Ramos (cell line): ENCODE data around the gene ABCB1.

Experiments used
- in situ Hi-C: fragments of 300-500 bp; cut with MboI; formaldehyde crosslinking; loops from one replicate; pipeline ENCODE4 v1.14.3; 2022; ENCODE audit warnings: low sequenced_read_pairs; ENCODE audit not compliant: unreplicated experiment

The ABCB1 gene

DNA sequence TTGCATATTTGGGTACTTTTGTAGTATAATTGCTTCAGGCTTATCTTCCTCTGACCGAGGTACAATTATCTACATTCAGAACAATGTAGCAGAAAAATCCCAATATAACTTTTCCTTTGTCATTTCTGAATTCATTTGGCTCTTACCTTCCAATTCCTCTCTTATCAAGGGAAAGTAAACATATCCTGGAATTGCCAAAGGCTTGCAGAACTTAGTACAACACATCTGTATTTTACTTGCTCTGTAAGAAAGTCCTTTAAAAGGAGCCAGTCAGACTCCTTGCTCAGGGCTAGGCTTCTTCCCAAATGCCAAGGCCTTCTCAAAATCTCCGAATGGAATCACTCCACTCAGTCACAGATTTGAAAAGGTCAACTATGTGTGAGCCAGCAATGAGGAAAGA lies 81.9 kb downstream of the ABCB1 start:
- in situ Hi-C loops, result no loop called here

DNA sequence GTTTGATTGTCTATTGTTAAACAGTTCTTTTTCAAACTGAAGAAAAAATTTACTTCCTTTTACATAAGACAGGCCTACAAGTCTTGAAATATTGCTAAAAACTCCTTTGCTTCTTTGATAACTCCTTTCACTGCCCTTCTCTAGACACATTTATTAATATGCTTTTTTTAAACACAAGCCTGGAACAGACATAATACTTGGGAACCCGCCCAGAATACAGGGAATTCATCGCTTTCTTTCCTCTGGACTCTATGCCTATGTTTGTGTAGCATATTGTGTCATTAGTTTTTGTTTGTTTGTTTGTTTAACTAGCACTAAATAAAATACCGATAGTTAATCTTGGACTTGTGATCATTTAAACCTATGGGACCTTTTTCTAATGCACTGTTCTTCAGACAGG lies 82.8 kb downstream of the ABCB1 start:
- in situ Hi-C loops, result no loop called here

DNA sequence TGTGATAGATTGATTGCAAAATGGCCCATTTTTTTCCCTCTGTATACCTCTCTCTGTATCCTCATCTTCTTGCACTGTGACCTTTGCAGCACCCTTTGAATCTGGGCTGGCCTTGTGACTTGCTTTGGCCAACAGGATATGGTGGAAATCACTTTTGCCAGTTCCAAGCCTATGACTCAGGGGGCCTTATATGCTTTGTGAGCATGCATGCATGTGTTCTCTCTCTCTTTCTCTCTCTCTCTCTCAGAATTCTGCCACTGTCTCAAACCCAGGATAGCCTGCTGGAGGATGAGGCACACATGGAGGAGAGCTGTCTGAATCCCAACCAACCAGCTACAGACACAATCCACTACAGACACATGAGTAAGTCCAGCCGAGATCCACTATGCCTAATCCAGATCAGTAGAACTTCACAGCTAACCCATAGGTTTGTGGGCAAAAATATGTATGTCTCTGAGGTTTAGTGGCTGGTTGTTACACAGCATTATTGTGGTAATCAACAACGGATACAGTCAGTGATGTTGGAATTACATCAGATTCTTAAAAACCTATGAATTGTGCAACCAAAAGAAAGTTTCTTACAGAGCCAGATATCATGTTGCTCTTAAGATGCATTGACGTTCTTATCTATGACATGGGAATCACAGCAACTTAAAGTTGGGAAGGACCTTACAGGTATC lies 83.4 kb downstream of the ABCB1 start:
- in situ Hi-C loops, result no loop called here

DNA sequence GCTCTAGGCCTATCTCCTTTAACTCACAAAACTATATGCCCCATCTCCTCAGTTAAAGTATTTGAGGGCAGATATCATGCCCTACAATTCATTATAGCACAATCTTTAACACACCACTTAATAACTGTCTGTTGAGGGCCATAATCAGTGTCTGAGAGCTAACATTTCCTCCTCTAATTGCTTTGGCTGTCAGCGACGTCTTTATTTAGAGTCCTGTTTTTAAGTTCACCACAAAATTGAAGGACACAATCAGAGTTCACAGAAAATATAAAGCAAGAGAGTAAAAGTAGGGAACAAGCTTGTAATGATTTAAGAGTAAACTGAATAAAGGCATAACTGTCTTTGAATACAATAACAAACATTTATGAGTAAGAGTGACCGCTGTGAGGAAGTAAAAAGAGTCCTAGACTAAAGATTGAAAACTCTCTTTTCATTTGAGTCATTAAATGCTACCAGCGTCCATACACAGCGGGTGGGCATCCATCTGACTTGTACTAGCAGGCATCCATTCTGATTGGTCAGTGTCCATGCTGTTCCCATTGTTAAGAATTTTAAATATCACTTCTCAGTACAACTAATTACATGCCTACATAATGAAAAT lies 86.8 kb downstream of the ABCB1 start:
- in situ Hi-C loops, result no loop called here

DNA sequence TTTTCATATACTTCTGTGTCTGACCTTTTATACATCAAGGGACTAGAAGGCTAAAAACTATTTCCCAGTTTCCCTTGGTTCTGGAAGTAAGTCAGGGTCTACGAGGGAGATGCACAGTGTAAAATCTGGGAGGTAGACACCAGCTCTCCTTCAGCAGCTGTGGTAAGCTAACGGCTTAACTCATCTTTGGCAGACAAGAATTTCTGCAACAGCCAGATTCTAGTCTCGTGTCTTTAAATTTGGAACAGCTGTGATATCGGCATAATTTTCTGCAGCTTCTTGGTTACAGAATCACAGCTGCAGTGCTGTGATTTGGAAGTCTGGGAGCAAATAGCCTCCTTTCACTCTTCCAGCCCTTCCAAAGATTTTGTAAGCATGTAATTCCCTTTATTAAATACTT lies 87.8 kb downstream of the ABCB1 start:
- in situ Hi-C loops, result no loop called here

DNA sequence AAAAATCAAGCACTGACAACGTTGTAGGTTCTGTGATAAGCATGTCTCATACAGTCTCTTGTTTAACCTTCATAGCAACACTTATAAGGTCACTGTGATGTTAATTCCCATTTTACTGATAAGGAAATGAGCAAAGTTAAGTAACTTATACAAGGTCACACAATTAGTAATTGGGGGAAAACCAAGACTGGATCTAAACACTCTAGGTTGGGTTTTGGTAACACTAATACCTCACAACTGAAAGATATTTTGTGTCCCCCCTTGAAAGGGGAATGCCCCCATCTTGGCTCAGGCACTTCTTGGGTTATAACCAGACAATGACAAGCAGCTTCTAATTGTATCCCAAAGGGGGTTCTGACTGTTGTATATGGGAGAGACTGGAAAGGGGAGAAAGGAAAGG lies 89.2 kb downstream of the ABCB1 start:
- in situ Hi-C loops, result no loop called here

DNA sequence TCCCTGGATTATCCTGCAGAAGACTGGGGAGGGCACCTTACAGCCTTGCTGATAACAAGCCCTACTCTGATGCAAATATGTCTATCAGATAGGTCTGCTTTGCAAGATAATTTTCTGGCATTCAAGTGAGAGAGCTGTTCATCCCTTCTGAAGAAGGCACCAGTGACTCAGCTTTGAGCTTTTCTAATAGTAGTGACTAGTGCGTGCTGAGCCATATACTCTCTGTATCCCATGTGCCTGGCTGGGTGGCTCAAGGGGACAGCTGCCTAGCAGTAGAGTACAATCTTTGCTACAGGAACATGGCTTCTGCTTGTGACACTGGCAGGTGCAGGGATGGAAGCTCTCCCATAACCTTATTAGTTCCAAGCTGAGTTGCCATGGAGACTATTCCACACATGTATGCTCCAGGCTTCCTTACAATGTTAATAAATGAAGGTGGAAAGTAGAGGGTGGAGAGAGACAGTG lies 90.2 kb downstream of the ABCB1 start:
- in situ Hi-C loops, result no loop called here

DNA sequence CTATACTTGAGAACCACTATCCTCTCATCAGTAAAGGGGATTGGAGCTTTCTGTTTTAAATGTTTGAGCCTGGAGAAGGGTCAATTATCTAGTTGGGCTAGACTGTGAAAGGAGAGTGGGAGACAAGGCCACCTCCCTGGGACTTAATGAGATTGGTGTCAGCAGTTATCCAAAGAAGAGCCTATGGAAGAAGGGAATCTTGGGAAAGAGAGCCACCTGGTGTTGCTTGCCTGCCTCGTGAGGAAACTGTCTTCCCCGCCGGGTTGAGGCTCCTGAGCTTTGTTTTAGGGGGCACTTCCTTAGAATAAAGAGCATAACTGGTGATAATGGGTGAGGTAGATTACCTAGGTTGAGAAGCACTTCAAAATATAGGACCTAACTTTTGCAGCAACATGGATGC lies 93.2 kb downstream of the ABCB1 start:
- in situ Hi-C loops, result no loop called here

DNA sequence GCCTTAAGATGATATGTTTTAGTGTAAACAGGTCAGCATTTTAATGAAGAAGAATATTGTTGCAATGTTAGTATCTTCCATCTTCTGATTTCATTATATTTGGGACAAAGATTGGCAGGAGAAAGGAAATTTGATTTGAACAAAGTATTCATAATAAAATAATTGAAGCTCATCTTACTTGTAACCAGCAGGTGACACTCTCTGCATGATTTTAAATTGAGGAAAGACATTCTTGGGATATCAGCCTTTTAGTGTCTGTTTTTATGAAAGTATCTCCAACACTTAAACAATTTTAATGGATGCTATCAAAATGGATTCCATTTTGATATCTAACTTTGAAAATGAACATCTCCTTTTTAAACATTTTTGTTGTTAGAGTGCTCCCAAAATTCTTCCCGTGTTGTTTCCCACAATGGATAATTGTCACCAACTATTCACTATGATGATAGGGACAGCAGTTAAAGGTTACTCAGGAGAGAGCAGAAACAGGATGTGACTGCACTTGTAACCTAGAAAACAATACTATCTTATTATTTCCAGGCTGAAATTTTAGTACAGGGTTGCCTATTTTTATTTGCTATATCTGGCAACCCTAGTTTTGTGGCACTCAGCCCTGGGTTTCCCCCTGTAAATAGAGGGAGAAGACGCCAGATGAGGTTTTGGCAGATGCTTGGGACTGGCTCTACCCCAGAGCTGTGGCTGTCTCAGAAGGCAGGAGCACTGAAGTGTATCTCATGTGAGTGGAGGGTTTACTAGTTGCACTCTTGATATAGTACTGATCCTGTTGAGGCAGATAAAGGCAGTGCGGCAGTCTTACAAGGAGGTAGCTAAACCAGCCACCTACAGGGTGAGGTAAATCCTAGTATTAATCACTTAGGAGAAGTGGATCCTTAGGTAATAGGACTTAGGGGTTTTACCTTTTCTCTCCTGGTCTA lies 94.2 kb downstream of the ABCB1 start:
- in situ Hi-C loops, result no loop called here

DNA sequence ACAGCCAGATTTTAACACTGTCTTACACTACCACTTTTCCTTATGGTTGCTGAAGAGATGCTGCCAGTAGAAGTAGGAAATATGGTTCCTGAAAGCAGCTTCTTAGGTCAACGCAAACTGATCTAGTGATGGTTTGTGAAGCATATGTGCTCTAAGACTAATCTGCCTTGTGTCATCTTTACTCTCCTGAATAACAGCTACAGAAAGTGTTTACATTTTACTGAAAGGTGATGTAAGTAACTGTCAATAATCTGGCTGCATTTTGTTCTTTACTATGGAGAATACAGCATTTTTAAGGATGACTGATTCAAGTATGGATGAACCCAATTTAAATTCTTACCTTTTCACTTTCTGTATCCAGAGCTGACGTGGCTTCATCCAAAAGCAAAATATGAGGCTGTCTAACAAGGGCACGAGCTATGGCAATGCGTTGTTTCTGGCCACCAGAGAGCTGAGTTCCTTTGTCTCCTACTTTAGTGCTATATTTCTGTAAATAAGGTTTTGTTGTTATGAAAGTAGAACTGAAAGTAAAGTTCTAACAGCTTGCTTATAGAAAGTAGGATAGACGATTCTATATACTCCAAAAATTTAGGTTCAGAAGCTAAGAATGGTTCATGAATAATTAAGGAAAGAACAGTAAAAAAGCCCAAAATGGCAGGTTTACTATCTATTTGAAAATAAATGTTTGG lies 95.0 kb downstream of the ABCB1 start:
- in situ Hi-C loops, result no loop called here

DNA sequence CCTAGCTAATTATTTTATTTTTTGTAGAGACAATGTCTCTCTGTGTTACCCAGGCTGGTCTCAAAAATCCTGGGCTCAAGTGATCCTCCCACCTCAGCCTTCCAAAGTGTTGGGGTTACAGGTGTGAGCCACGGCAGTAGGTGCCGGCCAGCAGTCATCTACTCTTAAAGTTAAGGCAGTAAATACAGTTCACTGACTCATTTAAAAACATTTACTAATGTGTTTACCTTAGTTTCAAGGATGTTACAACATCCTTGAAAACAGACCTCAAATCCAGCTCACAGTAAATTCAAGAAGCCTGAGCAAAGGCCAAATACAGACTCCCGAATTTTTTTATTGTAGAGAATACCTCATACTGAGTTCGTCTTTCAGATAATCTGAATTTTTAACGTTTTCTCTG lies 95.6 kb downstream of the ABCB1 start:
- in situ Hi-C loops, result no loop called here

DNA sequence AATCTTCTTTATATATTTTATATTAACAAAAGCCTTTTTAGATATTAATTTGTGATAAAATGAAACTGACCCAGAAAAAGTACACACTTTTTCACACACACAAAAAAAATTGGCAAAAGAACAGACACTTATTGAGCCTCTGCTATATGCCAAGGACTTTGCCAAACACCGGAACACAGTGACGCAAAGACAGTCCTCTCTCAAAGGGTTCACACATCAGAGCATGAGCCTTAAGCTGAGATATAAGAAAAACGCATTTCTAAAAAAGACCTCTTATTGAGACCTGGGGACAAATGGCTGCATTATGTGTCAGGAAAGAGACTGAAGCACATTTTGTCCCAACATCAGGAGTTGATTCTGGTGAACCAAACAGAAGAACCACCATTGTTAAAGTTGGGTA lies 101.2 kb downstream of the ABCB1 start:
- in situ Hi-C loops, result no loop called here

DNA sequence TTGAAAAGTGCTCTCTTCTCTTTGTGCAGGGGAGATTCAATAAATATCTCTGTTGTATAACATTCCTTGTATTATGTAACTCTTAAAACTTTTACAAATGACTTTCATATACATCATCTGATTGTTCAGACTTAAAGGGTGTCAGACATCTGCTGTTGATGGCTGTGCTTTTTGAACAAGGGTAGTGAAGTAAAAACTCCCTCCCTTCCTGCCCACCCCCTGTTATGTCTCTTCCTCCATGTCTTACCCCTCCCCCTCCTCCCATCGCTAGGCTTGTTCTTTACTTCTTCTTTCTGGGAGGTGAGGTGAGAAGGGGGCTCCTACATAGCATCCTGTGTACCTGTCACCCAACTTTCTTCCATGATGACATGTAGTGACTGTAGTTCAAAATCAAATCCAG lies 101.8 kb downstream of the ABCB1 start:
- in situ Hi-C loops, result no loop called here

DNA sequence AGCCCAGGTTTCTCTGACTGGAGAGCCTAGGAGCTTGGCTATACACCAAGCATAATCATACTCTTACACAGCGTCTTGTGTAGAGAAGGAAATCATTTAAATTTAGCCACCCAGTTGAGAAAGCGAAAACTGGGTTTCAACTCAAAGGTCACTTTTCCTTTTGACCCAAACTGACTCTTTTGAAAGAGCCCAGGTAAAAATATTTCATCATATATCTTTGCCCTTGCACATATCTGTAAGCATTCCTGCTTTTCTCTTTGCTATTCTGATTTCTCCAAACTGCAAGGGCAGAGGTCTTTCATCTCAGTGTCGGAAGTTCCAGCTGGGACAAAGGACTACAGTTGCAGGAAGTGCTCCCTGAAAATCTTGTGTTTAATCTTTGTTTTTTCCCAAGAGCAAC lies 103.2 kb downstream of the ABCB1 start:
- in situ Hi-C loops, result no loop called here

DNA sequence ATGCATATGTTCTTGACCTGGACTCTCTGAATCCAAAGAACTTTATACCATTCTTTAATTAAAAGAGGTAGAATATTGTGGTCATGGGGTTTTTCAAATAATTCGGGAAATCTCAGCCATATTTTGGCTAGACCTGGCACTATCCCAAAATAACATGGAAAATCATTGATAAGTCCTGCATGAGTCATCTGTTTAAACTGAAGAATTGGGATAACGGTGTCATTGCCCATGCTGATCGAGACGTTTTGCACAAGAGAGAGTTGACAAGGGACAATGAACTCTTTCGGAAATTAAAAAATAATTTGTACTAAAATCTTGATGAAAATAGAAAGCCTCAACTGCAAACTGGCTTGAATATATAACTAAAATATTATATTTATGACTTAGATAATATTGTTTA lies 105.3 kb downstream of the ABCB1 start:
- in situ Hi-C loops, result no loop called here

DNA sequence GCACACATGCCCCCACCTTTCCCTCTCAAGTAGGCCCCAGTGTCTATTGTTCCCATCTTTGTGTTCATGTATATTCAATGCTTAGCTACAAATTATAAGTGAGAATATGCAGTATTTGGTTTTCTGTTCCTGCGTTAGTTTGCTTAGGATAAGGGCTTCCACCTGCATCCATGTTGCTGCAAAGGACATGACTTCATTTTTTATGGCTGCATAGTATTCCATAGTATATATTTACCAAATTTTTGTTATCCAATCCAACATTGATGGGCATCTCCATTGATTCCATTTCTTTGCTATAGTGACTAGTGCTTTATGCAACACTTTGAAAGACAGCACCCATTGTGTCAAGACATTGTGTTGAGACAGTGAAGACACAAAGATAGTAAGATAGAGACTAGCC lies 106.2 kb downstream of the ABCB1 start:
- in situ Hi-C loops, result no loop called here

DNA sequence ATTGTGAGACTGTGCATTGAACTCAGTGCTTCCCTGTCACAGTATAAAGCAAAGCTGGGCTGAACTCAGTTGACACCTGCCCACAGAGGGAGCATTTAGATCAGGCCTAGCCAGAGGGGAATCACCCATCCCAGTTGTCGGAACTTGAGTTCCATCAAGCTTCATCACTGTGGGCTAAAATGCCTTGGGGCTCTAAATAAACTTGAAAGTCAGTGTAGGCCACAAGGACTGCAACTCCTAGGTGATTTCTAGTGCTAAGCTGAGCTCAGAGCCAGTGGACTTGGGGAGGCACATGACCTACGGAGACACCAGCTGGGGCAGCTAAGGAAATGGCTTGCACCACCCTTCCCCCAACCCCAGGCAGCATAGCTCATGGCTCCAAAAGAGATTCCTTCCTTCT lies 117.6 kb downstream of the ABCB1 start:
- in situ Hi-C loops, result no loop called here

DNA sequence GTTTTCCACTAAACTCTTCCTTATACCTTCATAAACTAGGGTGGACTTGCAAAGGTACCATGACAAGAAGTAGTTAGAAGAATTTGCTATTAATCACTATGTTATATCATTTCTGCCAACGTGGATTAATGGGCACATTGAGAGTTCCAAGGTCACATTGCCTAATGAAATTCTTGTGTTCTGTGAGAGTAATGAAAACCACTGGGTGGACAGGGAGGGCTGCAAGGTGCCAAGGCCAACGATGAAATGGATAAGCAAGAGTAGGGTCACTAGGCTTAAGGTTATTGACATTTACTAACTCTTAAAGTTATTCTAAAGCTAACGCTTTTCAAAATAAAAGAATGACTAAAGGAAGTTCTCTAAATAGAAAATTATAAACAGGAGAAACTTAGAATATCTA lies 118.6 kb downstream of the ABCB1 start:
- in situ Hi-C loops, result no loop called here

DNA sequence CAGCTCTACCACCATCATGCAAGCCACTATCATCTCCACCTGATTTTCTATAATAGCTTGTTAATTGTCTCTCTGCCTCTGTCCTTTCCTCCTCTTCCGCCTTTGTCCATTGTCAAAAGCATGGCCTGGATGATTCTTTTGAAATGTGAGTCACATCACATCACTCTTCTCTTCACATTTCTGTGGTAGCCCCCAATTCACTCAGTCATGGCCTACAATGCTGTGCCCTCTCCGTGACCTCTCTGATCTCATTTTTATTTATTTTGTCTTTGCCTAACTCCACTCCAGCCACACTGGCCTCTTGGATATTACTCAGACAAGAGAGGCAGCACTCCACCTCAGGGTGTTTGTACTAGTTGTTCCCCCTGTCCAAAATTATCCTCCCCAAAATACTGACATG lies 120.3 kb downstream of the ABCB1 start:
- in situ Hi-C loops, result no loop called here

DNA sequence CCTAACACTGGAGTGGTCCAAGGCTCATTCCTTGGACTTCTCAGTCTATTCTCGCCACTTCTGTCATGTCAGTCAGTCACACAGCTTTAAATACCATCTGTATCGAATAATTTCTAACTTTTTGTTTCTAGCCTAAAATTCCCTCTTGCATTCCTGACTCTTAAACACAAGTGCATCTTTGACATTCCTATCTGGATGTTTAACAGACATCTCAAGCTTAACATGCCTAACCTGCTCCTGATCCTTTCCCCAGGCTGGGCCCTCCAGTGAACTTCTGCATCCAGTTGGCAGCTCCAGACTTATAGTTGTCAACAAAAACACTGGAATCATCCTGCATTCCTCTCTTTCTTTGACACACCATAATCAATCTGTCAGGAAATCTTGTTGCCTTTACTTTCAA lies 120.7 kb downstream of the ABCB1 start:
- in situ Hi-C loops, result no loop called here

DNA sequence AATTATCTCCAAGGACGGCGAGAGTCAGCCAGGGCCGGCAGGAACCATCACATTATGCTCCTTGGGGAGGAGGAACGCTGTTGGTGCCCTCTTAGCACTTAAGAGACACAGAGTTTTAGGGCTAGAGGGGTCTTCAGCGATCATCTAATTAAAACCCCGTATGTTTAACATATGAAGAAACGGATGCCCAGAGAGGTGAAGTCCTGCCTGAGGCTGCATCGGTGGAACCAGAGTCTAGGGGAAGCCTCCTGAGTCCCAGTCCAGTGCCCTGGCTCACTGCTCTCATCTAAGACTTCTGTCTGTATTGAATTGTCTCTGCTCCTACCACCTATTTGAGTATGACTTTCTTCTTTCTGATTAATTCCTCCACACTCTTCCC lies 124.5 kb downstream of the ABCB1 start:
- in situ Hi-C loops, result no loop called here
